ENCODE data around the gene MAD1L1.

MAD1L1 gene

DNA sequence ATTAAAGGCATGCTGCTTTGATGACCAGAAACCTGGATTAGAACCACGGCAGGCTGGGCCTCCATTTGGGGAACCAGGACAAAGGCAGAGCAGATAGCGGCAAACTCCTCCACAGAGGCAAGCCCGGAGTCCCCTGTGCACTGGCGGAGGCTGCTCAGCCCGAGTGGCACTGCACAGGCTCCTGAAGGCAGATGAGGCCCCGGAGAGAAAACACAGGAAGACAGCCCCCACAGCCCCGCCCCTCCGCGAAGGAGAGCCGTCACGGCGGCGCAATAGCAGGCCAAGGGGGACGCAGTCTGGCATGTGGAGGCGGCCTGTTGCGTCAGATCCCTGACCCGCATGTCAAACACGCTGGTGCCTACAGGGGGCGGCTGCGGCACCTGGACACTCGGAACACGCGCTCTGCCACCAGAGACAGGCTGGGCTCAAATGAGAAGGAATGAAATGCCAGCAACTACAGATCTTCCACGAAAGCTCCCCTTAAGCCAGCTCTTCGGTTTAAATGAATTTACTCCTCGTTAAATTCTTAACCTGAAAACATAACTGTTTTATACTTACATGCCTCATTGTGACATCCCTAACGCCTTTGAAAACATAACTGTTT is 128.5 kb downstream of the MAD1L1 start:
- DNase-seq (ENCODE audit: low spot score), result peak; percentile 83

DNA sequence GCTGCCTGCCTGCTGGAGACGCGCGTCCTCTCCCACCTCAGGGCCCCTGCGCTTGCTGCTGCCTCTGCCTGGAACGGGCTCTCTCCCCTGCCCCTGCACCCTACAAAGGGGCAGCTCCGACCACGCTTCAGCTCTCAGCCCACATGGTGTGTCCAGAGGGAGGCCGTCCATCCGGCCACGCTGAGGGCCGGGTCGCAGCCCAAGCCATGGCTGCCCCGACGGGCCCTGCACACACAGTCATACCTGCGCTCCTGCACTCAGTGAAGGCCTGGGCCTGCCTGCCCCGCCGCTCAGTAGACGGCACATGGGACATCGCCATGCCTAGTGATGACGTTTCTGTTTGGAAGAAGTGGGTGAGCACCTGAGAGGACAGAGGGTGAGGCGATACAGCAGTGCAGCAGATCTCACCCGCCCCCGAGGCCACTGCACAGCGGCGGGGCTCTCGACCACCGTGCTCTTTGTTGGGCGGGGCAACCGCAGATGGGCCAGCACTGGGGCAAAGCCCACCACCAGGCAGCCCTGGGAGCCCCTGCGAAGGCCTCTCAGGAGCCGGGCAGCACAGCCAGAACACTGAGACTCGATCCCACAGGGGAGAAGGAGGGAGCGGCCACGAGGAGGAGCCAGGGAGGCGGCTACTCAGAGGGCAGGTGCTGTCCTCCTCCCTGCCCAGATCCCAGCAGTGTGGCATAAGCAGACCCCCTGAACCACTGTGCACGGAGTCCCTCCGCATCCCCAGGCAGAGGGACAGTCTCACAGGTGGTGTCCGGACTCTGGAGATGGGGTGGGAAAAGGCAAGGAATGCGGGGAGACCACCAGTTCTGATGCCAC is 129.5 kb downstream of the MAD1L1 start:
- no peak for DNase-seq (ENCODE audit: low spot score)

DNA sequence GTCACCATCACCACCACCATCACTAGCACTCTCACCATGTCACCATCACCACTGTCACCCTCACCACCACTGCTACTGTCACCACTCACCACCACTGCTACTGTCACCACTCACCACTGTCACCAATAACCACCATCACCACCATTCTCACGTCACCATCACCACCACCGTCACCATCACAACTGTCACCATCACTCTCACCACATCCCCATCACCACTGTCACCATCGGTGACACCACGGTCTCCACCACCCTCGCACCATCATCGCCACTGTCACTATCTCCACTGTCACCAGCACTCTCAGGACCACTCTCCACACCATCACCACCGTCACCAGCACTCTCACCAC is 130.4 kb downstream of the MAD1L1 start:
- no peak for DNase-seq (ENCODE audit: low spot score)

DNA sequence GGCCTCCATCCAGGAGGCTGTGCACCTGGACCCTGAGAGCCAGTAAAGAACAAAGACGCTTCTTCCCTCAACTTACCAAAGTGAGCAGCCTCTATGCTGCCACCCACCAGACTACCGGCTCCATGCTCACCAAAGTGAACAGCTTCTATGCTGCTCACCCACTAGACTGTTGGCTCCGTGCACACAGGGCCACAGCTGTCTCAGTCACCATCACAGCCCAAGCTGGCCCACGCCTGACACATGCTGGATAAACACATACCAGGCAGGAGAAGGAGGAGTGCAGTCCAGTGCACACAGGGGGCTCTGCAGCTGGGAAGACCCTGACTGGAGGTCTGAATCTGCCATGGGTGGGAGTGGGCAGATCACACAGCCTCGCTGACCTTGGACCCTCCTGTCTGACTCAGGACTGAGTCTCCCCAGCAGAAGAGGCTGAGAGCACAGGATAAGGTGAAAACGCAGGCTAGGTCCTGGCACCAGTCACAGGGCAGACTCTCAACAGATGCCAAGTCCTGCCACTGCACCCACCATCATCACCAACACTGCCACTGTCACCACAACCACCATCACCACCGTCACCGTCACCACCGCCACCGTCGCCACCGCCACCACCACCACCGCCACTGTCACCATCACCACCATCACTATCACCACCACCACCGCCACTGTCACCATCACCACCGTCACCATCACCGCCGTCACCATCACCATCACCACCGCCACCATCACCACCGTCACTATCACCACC is 130.9 kb downstream of the MAD1L1 start:
- peak; percentile 65 for DNase-seq (ENCODE audit: low spot score)

DNA sequence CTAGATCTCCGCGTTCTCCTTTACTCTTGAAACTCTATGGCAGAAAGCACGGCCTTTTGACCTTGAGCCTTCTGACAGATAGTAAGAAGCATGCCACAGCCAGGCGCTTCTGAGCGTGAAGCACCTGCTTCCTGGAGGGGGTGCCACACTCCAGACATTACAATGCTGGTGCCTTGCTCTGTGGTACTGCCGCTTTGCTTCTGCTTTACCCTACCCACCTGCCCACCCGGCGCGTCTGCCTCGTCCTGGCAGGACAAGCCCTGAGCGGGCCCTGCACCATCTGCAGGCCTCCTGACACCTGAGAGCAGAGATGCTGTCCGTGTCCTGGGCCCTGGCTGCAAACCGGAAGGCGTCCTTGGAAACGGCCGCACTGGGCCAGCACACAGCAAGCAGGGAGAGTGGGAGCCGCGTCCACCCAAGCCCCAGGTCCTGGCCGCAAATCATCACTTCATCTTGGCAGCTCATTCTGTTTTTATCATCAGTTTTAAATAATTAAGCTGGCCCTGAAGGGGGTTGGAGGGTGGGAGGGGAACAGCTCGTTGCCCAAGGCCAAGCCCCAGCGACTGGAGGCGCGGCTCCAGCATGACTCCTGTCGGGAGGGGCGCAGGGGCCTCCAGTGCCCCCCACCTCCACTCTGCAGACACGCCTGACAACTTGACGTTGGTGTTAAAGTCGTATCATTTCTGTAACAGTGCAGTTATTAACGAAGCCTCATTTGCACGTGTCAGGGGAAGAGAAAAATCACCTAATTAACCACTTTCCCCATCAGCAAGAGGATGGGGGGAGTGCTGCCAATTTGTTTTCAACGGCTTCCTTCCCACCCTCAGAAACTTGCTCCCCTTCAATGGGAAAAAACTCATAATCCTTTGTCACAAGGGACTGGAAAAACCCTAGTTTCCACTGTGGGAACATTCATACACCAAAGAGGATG is 132.2 kb downstream of the MAD1L1 start:
- DNase-seq (ENCODE audit: low spot score), result no peak

DNA sequence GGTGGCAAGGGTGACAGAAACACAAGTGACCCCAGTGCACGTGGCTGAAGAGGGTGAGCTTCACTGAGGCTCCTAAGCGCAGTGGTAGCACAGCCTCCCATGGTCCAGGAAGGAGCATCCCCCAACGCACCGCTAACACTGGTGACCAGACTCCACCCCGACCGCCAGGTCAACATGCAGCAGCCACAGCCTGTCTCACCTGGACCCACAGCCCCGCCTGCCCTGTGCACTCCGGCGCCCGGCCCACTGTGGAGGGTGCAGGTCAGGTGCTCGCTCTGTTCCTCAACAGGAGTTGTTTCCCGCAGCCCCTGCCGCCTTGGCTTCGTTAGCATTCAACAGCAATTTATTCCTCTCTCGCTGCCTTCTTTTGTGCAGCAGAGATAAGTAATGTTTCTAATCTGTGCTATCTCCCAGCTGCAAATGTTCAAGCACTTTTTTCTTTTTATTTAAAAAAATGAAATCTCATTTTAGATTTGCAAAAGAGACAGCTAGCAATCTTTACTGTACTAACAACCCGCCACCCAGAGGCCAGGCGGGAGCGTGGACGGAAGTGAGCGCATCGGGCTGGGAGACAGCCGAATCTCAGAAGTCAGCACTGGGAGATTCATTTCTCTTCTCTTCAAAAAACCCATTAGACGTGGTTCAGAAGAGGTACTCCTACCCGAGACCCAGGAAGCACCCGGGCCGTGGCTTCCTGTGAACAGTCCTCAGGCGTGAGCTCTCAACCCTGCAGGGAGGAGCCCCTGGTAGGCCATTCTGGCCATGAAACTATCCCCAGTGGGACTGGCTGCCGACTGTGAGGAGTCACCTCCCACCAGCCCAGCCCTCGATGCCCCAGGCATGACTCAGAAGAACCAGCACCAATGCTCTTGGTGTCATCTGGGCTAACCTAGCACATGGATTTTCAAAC is 133.4 kb downstream of the MAD1L1 start:
- DNase-seq (ENCODE audit: low spot score), result no peak

DNA sequence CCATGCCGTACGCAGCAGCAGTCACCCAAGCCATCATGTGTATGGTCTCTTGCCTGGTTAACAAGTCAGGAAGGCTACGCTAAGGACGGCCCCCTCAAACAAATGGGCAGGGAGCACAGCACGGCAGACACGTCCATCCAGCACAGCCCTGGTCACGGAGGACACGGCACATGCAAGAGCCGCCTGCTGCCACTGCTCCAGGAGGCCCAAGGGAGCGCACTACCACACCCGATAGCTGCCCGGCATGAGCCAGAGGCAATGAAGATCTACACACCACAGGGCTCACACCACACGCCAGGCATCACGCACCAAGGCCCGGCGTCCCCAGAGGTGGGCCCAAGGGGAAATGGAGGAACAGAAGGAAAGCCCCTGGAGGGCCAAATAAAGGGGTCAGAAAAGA is 134.2 kb downstream of the MAD1L1 start:
- no peak for DNase-seq (ENCODE audit: low spot score)

DNA sequence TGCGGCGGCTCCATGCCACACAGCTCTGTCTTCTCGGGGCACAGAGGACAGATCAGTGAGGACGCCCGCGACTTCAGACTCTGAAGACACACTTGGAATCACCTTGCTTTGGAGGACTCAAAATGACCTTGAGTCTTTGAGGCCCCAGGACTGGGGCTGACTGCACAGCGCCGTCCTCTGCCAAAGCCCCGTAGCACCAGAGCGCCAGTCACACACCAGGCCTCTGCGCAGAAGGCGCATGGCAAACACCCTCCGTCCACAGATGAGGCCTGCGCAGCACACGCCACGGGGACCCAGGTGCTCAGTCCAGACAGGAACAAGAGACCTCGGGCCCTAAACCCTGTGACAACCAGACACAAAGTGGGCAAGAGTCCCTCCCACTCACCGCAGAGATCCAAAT is 134.7 kb downstream of the MAD1L1 start:
- DNase-seq (ENCODE audit: low spot score), result no peak

DNA sequence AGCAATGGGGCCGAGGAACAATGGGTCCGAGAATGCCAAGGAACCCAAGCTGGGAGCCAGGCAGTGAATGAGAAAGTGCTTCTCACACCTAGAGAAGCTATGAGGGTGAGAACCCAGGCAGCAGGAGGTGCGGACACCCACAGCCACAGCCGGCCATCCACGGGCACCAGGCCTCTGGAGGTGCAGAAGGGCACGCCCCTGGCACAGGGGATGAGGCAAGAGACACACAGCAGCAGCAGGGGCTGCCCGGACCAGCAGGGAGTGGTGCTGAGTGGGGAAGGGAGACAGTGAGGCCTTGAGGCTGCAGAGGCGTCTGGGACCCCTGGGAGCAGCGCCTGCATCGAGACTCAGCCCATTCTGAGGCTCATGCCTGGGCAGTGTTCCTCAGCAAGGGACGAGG is 135.3 kb downstream of the MAD1L1 start:
- no peak for DNase-seq (ENCODE audit: low spot score)

DNA sequence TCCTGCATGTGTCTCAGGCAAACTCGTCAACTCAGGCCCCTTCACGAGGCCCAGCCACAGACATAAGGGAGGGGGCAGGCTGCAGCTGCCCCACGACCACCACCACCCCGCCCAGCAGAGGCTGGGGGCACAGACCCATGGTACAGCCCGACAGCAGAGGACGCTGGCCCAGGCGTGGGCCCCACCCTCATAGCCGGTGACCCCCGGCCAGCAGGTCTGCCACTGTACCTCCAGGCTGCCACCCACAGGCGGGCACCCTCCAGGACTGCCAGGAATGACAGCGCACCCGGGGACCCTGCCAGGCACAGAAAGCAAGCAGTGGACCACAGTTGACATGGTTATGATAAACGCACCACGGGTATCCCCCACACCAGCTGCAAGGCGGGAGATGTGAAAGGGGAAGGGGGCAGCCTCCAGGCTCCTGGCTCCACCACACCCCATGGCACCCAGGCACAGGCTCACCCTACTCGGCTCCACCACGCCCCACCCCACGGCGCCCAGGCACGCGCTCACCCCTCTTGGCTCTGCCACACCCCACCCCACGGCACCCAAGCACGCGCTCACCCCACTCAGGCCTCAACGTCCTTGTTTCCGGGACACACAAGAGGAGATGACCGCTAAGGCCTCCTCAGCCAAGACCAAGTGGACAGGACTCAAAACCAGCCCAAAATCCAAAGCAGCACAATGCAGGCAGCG is 135.9 kb downstream of the MAD1L1 start:
- no peak for DNase-seq (ENCODE audit: low spot score)

DNA sequence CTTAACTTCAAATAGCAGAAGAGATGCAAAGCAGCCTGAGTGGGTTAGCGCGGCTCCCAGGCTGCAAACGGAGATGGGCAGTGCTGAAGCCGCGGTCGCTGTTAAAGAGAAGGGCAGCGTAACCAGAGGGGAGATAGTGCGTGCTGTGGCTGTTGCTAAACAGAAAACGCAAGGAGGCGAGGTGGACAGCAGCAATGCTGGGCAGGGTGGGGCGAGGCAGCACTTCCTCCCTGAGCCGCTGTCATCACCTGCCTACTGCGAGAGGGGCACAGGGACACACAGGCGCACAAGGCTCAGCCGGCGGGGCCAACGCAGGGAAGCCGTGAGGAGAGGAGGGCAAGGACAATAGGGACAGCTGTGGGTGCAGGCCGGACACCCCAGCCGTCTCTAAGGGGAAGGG is 137.3 kb downstream of the MAD1L1 start:
- no peak for DNase-seq (ENCODE audit: low spot score)

DNA sequence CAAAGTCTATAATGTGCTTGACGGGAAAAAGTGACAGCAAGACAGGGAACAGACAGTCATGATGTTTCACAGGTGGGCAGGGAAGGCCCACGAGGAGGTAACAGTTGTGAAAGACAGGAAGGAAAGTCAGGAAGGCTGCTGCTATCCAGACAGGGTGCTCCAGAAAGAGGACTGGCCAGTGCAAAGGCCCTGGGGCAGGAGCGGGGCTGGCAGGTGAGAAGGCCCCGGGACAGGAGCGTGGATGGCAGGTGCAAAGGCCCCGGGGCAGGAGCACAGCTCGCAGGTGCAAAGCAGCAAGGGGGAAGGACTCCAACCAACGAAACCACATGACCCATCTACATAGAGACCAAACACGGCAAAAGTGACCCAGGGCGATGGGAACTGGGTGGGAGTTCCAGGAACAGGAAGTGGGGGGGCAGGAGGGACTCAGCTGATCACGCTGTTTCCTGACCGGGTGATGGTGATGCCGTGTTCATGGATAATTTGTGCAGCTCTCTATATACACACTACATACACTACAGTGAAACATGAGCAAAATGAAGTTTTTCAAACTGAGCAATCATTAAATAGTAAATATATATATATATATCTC is 138.2 kb downstream of the MAD1L1 start:
- no peak for DNase-seq (ENCODE audit: low spot score)

DNA sequence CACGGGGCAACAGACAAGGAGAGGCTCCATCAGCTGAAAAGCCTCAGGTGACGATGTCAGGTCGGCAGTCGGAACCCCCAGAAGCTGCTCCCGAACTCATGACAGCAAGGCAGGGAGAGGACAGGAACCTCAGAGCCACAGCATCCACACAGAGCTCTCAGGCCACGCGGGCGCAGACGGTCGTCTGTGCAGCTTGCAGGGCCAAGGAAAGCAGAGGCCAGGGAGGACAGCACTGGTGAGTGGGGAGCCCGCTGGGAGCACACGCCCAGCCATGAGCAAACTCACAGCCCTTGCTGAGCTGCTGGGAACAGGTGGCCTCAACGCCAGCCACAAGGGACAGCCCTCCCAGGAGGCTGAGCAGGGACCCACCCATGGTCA is 138.9 kb downstream of the MAD1L1 start:
- DNase-seq (ENCODE audit: low spot score), result no peak

DNA sequence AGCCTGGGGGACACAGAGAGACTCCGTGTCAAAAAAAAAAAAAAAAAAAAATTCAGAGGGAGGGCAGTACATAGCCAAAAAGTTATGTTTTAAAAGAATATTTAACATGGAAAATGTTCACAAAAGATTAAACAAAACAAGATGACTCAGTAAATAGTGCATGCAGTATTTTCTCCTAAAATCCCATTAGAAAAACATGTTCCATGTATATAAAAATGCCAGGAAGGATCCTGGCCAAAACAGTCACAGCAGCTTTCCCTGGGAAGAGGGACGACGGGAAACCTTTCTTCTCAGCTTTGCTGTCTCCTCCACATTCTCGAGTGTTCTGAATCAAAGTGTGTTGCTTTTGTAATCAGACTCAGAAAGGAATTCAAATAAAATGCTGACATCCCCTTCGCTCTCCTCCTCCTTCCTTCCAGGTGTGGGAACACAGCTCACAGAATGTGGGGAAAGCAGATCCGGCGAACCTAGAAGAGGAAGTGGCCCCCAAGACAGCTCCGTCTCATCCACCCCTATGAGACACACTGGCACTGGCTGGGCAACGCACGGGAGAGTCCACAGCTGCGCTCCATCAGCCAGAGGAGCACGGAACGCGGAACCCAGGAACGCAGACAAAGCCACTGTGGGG is 139.4 kb downstream of the MAD1L1 start:
- DNase-seq (ENCODE audit: low spot score), result no peak

DNA sequence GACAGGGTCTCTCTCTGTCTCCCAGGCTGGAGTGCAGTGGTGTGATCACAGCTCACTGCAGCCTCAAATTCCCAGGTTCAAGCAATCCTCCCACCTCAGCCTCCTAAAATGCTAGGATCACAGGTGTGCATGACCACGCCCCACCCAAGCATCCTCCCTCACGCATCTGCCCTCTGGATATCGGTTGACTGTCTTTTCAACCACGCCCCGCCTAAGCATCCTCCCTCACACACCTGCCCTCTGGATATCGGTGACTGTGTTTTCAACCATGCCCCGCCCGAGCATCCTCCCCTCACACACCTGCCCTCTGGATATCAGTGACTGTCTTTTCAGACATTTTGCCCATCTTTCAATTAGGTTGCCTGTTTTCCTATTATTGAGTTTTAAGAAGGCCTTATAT is 140.5 kb downstream of the MAD1L1 start:
- DNase-seq (ENCODE audit: low spot score), result no peak

DNA sequence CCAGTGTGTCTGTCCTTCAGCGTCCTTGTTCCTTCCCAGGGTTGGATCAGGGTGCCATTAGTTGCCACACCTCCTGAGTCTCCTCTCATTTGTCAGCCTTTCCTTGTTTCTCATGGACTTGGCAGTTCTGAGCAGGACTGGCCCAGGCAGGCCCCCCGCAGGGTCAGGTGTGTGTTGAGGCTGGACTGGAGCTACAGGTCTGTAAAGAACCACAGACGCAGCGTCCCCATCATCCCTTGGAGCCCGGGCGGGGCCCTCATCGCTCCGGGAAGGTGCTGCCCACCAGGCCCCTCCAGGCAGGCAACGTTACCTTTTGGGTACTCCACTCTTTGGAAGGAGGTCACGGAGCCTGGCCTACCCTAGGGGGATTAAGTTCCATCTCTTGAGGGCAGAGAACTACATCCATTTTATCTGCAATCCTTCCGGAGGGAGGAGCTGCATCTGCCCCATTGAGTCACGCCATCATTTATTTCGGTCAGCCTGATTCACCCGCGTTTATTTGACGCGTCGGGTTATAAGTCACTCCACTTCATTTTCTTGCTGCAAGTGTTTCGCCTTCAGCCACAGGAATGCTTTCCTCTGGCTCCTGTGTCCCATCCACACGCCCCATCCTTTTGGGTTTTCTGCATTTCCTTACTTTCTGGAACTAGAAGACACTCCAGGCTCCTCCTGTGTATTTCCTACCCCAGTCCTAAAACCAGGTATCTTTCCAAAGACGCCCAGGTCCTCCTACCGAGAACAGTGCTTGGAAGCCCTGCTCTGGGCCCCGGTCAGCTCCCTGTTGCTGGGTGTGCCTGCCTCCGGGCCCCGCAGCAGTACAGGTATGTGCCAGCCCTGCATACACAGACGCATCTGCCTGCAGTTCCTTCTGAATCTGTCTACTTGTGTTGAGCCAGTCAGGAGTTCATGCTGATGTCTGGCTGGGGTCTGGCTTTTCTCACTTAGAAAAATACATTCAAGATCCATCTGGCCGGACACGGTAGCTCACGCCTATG is 141.9 kb downstream of the MAD1L1 start:
- no peak for DNase-seq (ENCODE audit: low spot score)

DNA sequence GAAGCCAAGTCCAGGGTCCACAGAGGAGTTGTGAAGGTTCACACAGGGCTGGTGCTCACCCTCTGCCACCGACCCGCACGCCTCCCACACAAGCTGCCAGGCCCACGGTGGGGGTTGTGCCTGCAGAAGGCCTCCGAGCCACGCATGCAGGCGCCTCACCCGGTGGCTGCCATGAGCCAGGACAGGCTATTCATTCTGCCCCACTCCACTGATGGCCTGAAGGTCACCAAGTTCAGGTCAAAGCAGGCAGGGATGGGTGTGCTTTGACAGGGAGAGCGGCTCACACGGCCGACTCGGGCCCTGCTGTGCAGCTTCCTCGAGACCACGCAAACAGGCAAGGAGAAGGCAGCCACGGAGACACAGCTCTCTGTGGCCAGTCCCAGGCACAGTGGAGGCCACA is 143.9 kb downstream of the MAD1L1 start:
- no peak for DNase-seq (ENCODE audit: low spot score)

DNA sequence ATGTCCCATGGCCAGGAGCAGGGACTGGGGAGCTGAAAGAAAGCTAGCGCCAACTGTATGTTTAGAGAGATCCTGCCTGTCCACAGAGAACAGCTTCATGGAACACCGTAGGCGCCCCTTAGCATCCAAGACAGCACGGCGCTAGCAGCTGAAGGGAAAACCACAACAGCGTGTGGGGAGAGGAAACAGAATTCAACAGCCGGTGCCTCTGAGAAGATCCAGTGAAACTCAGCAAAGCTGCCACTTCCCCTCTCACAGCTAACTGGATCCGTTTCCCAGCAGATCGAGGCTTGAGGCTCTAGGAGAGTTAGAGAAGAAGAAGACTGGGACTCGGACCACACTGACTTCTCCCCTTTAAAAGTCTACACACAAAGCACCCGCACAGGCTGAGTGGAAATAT is 145.0 kb downstream of the MAD1L1 start:
- DNase-seq (ENCODE audit: low spot score), result peak; percentile 69
